LNCaP clone FGC (cell line): Measurements from ENCODE around the gene RRN3.
"Not testable (repeated sequence)": the region's sequence is repeated elsewhere in the genome, so short reads cannot be mapped to it uniquely, and the experiment has no call there.

Experiments
- DNase-seq: peaks from one replicate; pipeline ENCODE4 v3.0.0-alpha.2; 2011; ENCODE audit warnings: low read depth
- H3K4me3 ChIP-seq: 2 replicates; pipeline ENCODE4 v1.5.1; 2011; ENCODE audit warnings: mild to moderate bottlenecking, low read depth, low read length, control low read depth
- TF ChIP-seq, protein P1 (sequence below): IDR thresholded peaks from 2 replicates; pipeline ENCODE4 v1.5.1; 2012; ENCODE audit warnings: mild to moderate bottlenecking; ENCODE audit not compliant: control insufficient read depth, insufficient read depth; ENCODE audit errors: extremely low read depth

The RRN3 gene

DNA sequence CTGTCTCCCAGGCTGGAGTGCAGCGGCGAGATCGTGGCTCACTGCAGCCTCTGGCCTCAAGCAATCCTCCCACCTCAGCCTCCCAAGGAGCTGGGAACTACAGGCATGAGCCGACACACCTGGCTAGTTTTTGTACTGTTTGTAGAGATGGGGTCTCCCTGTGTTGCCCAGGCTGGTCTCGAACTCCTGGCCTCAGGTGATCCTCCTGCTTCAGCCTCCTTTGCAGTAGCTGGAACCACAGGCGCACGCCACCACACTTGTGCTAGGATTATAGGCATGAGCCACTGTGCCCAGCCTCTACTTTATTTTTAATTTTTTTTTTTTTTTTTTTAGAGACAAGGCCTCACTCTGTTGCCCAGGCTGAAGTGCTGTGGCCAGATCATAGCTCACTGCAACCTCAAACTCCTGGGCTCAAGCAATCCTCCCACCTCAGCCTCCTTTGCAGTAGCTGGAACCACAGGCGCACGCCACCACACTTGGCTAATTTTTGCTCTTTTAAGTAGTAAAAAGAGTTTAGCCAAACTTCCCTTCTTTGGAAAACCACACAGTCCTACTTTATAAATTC is 42.6 kb downstream of the RRN3 start:
- no peak for DNase-seq
- no peak overlapping the region for H3K4me3 ChIP-seq
- TF ChIP-seq, protein P1, sequence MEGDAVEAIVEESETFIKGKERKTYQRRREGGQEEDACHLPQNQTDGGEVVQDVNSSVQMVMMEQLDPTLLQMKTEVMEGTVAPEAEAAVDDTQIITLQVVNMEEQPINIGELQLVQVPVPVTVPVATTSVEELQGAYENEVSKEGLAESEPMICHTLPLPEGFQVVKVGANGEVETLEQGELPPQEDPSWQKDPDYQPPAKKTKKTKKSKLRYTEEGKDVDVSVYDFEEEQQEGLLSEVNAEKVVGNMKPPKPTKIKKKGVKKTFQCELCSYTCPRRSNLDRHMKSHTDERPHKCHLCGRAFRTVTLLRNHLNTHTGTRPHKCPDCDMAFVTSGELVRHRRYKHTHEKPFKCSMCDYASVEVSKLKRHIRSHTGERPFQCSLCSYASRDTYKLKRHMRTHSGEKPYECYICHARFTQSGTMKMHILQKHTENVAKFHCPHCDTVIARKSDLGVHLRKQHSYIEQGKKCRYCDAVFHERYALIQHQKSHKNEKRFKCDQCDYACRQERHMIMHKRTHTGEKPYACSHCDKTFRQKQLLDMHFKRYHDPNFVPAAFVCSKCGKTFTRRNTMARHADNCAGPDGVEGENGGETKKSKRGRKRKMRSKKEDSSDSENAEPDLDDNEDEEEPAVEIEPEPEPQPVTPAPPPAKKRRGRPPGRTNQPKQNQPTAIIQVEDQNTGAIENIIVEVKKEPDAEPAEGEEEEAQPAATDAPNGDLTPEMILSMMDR: no peak

DNA sequence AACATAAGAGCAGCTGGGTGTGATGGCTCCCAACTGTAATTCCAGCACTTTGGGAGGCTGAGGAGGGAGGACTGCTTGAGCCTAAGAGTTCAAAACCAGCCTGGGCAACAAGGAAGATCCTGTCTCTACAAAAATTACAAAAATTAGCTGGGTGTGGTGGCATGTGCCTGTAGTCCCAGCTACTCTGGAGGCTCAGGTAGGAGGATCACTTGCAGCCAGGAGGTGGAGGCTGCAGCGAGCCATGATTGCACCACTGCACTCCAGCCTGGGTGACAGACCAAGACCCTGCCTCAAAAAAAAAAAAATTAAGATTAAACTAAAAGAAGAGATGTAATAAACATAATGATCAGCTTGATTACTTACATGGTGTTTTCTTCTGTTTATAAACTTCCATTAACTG is 43.6 kb downstream of the RRN3 start:
- not testable (repeated sequence) for H3K4me3 ChIP-seq, DNase-seq

DNA sequence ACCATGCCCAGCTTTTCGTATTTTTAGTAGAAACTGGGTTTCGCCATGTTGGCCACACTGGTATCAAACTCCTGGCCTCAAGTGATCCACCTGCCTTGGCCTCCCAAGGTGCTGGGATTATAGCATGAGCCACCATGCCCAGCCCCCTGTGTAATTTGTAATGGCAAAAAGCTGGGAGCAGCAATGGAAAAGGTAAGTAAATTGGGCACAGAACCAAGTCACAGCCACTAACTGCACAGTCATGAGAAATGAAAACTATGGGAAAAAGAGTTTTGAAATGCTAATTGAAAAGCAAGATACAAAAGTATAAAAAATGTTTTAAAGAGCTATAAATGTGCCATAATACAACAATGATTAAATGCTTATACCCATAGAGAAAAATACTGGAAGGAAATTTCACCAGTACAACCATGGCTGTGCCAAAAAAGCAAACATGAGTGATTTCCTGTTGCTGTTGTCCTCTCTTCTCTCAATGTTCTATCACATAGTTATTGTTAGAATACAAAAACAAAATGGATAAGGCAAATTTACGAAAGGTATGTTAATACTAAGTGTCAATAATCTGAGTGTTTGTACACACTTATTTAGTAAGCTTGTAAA is 44.4 kb downstream of the RRN3 start:
- no peak for DNase-seq
- no peak overlapping the region for H3K4me3 ChIP-seq
- TF ChIP-seq, protein P1: no peak

DNA sequence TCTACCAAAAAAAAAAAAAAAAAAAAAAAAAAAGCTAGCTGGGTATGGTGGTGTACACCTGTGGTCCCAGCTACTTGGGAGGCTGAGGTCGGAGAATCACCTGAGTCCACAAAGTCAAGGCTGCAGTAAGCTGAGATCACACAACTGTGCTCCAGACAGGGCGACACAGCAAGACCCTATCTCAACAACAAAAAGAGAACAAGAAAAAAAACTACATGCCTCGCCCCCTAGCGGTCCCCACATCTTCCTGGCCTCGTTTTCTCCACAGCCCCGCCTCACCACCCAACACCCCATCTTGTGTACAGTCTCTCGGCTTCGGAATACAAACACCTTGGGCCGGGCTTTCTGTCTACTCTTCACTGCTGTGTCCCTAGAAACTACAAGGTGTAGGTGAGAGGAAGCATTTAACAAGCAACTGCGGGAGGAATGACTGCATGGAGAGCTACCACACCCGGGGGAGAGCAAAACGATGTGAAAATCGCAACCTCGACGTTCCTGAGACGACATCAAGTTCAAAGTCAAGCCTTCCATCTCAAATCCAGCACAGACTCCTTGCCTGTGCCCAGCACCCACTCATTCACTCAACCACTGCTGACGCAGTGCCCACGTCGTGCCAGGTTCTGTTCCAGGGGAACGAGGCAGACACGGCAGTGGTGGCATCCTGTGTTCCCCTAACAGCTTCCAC is 47.2 kb downstream of the RRN3 start:
- no peak for DNase-seq

DNA sequence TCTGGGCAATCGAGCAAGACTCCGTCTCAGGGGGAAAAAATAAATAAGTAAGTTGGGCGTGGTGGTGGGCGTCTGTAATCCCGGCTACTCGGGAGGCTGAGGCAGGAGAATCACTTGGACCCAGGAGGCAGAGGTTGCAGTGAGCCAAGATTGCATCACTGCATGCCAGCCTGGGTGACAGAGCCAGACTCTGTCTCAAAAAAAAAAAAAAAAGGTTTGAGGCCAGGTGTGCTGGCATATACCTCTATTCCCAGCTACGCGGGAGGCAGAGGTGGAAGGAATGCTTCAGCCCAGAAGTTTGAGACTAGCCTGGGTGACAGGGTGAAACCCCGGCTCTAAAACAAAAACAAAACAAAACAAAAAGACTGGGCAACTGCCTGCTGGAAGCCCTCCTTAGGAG is 48.8 kb downstream of the RRN3 start:
- not testable (repeated sequence) for H3K4me3 ChIP-seq, DNase-seq

More for the DNA sequence above, 47.2 kb downstream of the RRN3 start:
- no peak overlapping the region for H3K4me3 ChIP-seq
- TF ChIP-seq, protein P1: no peak

DNA sequence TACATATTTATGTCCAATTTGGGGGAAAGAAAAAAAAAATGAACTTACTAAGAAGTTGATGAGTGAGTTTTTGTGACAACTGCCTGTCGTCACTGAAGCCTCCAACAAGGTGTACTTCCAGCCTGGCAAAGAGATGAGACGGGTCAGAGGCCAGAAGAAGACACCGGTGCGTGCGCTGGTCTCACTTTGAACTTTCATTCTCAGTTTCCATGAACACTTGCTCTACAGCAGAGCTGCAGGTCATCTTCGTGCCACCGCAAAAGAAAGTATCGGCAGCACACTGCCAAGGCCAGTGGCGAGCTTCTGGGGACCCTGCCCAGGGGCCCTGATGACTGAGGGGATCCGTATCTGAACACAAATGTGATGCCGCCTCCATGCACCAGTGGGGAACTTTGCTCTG is 49.8 kb downstream of the RRN3 start:
- H3K4me3 ChIP-seq: no peak overlapping the region
- no peak for DNase-seq
- TF ChIP-seq, protein P1: no peak

DNA sequence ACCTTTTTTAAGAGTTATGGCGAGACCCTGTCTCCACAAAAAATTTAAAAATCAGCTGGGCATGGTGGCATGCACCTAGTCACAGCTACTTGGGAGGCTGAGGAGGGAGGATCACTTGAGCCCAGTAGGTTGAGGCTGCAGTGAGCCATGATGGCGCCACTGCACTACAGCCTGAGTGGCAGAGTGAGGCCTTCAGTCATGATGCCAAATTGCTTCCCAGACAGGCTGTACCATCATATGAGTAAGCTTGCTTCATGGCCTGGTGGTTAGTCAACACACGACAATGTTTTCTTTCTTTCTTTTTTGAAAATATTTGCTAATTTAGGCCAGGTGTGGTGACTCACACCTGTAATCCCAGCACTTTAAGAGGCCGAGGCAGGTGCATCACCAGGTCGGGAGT is 50.7 kb downstream of the RRN3 start:
- H3K4me3 ChIP-seq: no peak overlapping the region
- DNase-seq: no peak
- TF ChIP-seq, protein P1: no peak
